GM13976 (cell line): ENCODE data around the gene GINS1.

Source experiments
- DNase-seq: peaks from one replicate; pipeline ENCODE4 v3.0.0; 2012; ENCODE audit warnings: low spot score
- CTCF ChIP-seq: IDR thresholded peaks from 2 replicates; pipeline ENCODE4 v1.5.1; 2012; ENCODE audit warnings: borderline replicate concordance, mild to moderate bottlenecking; ENCODE audit not compliant: insufficient read depth; ENCODE audit errors: extremely low read depth, missing control alignments, control extremely low read depth
- in situ Hi-C: fragments of 300-500 bp; cut with MboI; formaldehyde crosslinking; loops from one replicate; pipeline ENCODE4 v1.12.0; 2022; ENCODE audit warnings: low sequenced_read_pairs, mixed read lengths, inconsistent platforms; ENCODE audit not compliant: unreplicated experiment

Gene GINS1

GRCh38 chr20:25496165-25496967 lies 88.9 kb downstream of the GINS1 start:
- in situ Hi-C loops, result no loop called here

DNA sequence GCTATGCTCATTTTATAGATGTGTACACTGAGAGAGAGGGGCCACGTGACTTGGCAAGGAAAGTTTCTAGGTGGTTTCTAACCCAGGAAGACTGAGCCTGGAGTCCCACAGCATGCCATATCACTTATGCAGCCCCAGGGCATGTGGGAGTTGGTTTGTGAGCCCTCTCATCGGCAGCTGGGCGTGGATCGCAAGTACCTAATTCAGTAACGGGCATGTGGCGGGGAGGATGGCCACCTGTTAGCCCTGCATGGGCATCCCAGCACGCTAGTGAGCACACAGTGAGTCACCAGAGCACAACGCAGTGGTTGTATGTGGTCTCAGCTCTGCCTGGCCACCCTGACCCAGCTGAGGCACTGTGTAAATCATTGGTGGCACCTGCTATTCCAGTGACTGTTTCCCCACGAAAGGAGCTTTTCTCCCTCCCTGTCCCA lies 89.5 kb downstream of the GINS1 start:
- no peak for DNase-seq
- no peak for TF ChIP-seq CTCF
- in situ Hi-C loops, result no loop called here

More at GRCh38 chr20:25496165-25496967, 88.9 kb downstream of the GINS1 start:
- no peak for TF ChIP-seq CTCF
- DNase-seq, result no peak

GRCh38 chr20:25497586-25498279 lies 90.3 kb downstream of the GINS1 start:
- in situ Hi-C loops, result no loop called here

More at GRCh38 chr20:25497586-25498279, 90.3 kb downstream of the GINS1 start:
- DNase-seq, result no peak
- no peak for TF ChIP-seq CTCF
